ENCODE measurements around the gene CTNNAL1.
"Not testable (repeated sequence)": the region's sequence is repeated elsewhere in the genome, so short reads cannot be mapped to it uniquely, and the experiment has no call there.

CTNNAL1 gene

GRCh38 chr9:109012876-109013678 is at the start of gene CTNNAL1:
Gene CTNNAL1 (minus strand): TSS chr9:109013499. CDS start chr9:109013442, 57 bp downstream.
- Histone ChIP-seq H3K4me3 (IDR thresholded peaks at IDR 0.05; ENCODE audit: insufficient read depth, low read depth, low read length) (no peak within 1 kb of the TSS), H2AFZ (ENCODE audit: low read depth) (peak within 1 kb of the TSS; percentile 76)

GRCh38 chr9:109062543-109062942 is 49.2 kb upstream of the CTNNAL1 start:
- H3K27ac ChIP-seq, result no peak overlapping the region
- H3K36me3 ChIP-seq (ENCODE audit: insufficient read depth), result no peaks in the 10 kb centered on the region; the same call in 1 of the 2 replicates

More at GRCh38 chr9:109012876-109013678, at the start of gene CTNNAL1:
- peak within 1 kb of the TSS; percentile 86 for H3K9ac ChIP-seq
- peak within 1 kb of the TSS; percentile 75 for H3K4me2 ChIP-seq
- H3K36me3 ChIP-seq (ENCODE audit: insufficient read depth), result no peaks in the 10 kb centered on the region
- H3K27ac ChIP-seq, result peak within 1 kb of the TSS; percentile 60
- TF ChIP-seq CTCF (conservative IDR thresholded peaks at IDR 0.05; ENCODE audit: low read depth, low read length), result no peak
- H3K79me2 ChIP-seq (ENCODE audit: insufficient read depth, low read depth), result peaks cover 29% of the 10 kb centered on the region; the same call in 1 of the 2 replicates
- H4K20me1 ChIP-seq (ENCODE audit: insufficient read depth), result no peaks in the 10 kb centered on the region
- H3K4me1 ChIP-seq (ENCODE audit: low read depth, poor library complexity, severe bottlenecking), result peaks cover 33% of the 10 kb centered on the region
- H3K27me3 ChIP-seq (ENCODE audit: insufficient read depth, low read depth), result no peaks in the 10 kb centered on the region

GRCh38 chr9:109060191-109060590 is 46.9 kb upstream of the CTNNAL1 start:
- no peak overlapping the region for H3K4me3 ChIP-seq (IDR thresholded peaks at IDR 0.05; ENCODE audit: insufficient read depth, low read depth, low read length)
- H3K36me3 ChIP-seq (ENCODE audit: insufficient read depth), result peaks cover 4% of the 10 kb centered on the region; the same call in 1 of the 2 replicates
- no peak overlapping the region for H3K27ac ChIP-seq
- peaks cover 10% of the 10 kb centered on the region for H3K4me1 ChIP-seq (ENCODE audit: low read depth, poor library complexity, severe bottlenecking)
- no peak overlapping the region for H2AFZ ChIP-seq (ENCODE audit: low read depth)
- no peaks in the 10 kb centered on the region for H3K79me2 ChIP-seq (ENCODE audit: insufficient read depth, low read depth)
- no peak overlapping the region for H3K9ac ChIP-seq
- no peak overlapping the region for H3K4me2 ChIP-seq
- H4K20me1 ChIP-seq (ENCODE audit: insufficient read depth), result no peaks in the 10 kb centered on the region
- TF ChIP-seq CTCF (conservative IDR thresholded peaks at IDR 0.05; ENCODE audit: low read depth, low read length), result no peak
- H3K27me3 ChIP-seq (ENCODE audit: insufficient read depth, low read depth), result no peaks in the 10 kb centered on the region

More at GRCh38 chr9:109062543-109062942, 49.2 kb upstream of the CTNNAL1 start:
- no peak overlapping the region for H3K9ac ChIP-seq
- no peaks in the 10 kb centered on the region for H3K79me2 ChIP-seq (ENCODE audit: insufficient read depth, low read depth)
- H3K4me1 ChIP-seq (ENCODE audit: low read depth, poor library complexity, severe bottlenecking), result peaks cover 10% of the 10 kb centered on the region
- H2AFZ ChIP-seq (ENCODE audit: low read depth), result no peak overlapping the region
- H3K4me2 ChIP-seq, result no peak overlapping the region
- no peak for TF ChIP-seq CTCF (conservative IDR thresholded peaks at IDR 0.05; ENCODE audit: low read depth, low read length)
- no peaks in the 10 kb centered on the region for H4K20me1 ChIP-seq (ENCODE audit: insufficient read depth)
- no peak overlapping the region for H3K4me3 ChIP-seq (IDR thresholded peaks at IDR 0.05; ENCODE audit: insufficient read depth, low read depth, low read length)
- no peaks in the 10 kb centered on the region for H3K27me3 ChIP-seq (ENCODE audit: insufficient read depth, low read depth)

- H3K4me2 ChIP-seq, result peak overlapping the region; percentile 49; the same call in 1 of the 2 replicates
- not testable (repeated sequence) for H2AFZ ChIP-seq (ENCODE audit: low read depth); H4K20me1 ChIP-seq (ENCODE audit: insufficient read depth); H3K79me2 ChIP-seq (ENCODE audit: insufficient read depth, low read depth); H3K9ac ChIP-seq; H3K27me3 ChIP-seq (ENCODE audit: insufficient read depth, low read depth); H3K36me3 ChIP-seq (ENCODE audit: insufficient read depth); H3K4me3 ChIP-seq (IDR thresholded peaks at IDR 0.05; ENCODE audit: insufficient read depth, low read depth, low read length)
- H3K4me1 ChIP-seq (ENCODE audit: low read depth, poor library complexity, severe bottlenecking), result peaks cover 22% of the 10 kb centered on the region
- H3K27ac ChIP-seq, result peak overlapping the region; percentile 44; the same call in 1 of the 2 replicates
These were observed 39.8 kb upstream of the CTNNAL1 start for GRCh38 chr9:109053121-109053520.

- no peak for TF ChIP-seq CTCF (conservative IDR thresholded peaks at IDR 0.05; ENCODE audit: low read depth, low read length)
These were observed 39.1 kb upstream of the CTNNAL1 start for GRCh38 chr9:109052416-109052815.

More at GRCh38 chr9:109052416-109052815, 39.1 kb upstream of the CTNNAL1 start:
- peaks cover 22% of the 10 kb centered on the region for H3K4me1 ChIP-seq (ENCODE audit: low read depth, poor library complexity, severe bottlenecking)
- H3K36me3 ChIP-seq (ENCODE audit: insufficient read depth), result peaks cover 4% of the 10 kb centered on the region; the same call in 1 of the 2 replicates
- no peak overlapping the region for H2AFZ ChIP-seq (ENCODE audit: low read depth)
- no peaks in the 10 kb centered on the region for H3K27me3 ChIP-seq (ENCODE audit: insufficient read depth, low read depth)
- H3K27ac ChIP-seq, result peak overlapping the region; percentile 44; the same call in 1 of the 2 replicates
- H4K20me1 ChIP-seq (ENCODE audit: insufficient read depth), result no peaks in the 10 kb centered on the region
- no peaks in the 10 kb centered on the region for H3K79me2 ChIP-seq (ENCODE audit: insufficient read depth, low read depth)
- H3K4me3 ChIP-seq (IDR thresholded peaks at IDR 0.05; ENCODE audit: insufficient read depth, low read depth, low read length), result no peak overlapping the region
- H3K9ac ChIP-seq, result no peak overlapping the region
- H3K4me2 ChIP-seq, result peak overlapping the region; percentile 49

Data from KMS-11 (cell line).